HepG2 (cell line): ENCODE measurements around the gene BSG. TPM values are rescaled to one million over a fixed set of nuclear protein-coding genes. Genes with fewer than 3 reads are reported as not detected.
A peak's percentile ranks its signal among the peaks of the same experiment; 100 is the strongest.

Source experiments
- AHR ChIP-seq: IDR thresholded peaks from 2 replicates; pipeline ENCODE4 v1.6.1; 2018; ENCODE audit warnings: missing genetic modification reagents, missing compliant biosample characterization
- CREB1 ChIP-seq, 2 experiments: fragments of 450-650 bp in 1 of 2; IDR thresholded peaks; 2 replicates each; pipeline ENCODE4 v1.6.1; 2016 to 2017; ENCODE audit warnings: control low read depth in 1 of 2, mild to moderate bottlenecking in 1 of 2, missing compliant biosample characterization in 1 of 2, missing genetic modification characterization in 1 of 2
- EEA1 ChIP-seq: sonication (generic); formaldehyde crosslinking; IDR thresholded peaks from 2 replicates; pipeline ENCODE4 v1.5.1; 2020; ENCODE audit warnings: mild to moderate bottlenecking, missing genetic modification reagents, borderline replicate concordance
- FOXO1 ChIP-seq: sonication (generic); formaldehyde crosslinking; IDR thresholded peaks from 2 replicates; pipeline ENCODE4 v1.4.0; 2020; ENCODE audit warnings: missing genetic modification reagents
- JUND ChIP-seq: sonication (generic); formaldehyde crosslinking; IDR thresholded peaks from 2 replicates; pipeline ENCODE4 v1.8.0; 2022; ENCODE audit warnings: mild to moderate bottlenecking, missing genetic modification reagents
- MAFK ChIP-seq, 2 experiments: IDR thresholded peaks in 1 of 2; conservative IDR thresholded peaks in 1 of 2; 2 replicates each; pipeline ENCODE4 v1.6.1; 2011; ENCODE audit warnings: improper control_type of control experiment in 2 of 2, low read length in 2 of 2
- MEIS2 ChIP-seq: sonication (generic); formaldehyde crosslinking; IDR thresholded peaks from 2 replicates; pipeline ENCODE4 v1.9.0; 2021; ENCODE audit warnings: mild to moderate bottlenecking, missing genetic modification reagents
- RCOR2 ChIP-seq: IDR thresholded peaks from 2 replicates; pipeline ENCODE4 v1.6.1; 2016; ENCODE audit warnings: missing biosample characterization, missing genetic modification reagents
- SATB2 ChIP-seq: sonication (generic); formaldehyde crosslinking; IDR thresholded peaks from 2 replicates; pipeline ENCODE4 v1.5.0; 2020; ENCODE audit warnings: missing genetic modification reagents
- SP4 ChIP-seq: sonication (generic); formaldehyde crosslinking; IDR thresholded peaks from 2 replicates; pipeline ENCODE4 v1.8.1; 2023; ENCODE audit warnings: mild to moderate bottlenecking, missing genetic modification reagents
- TBP ChIP-seq: sonication (generic); formaldehyde crosslinking; IDR thresholded peaks from 2 replicates; pipeline ENCODE4 v1.5.0; 2020; ENCODE audit warnings: missing genetic modification reagents
- TCF7 ChIP-seq: sonication (generic); IDR thresholded peaks from 2 replicates; pipeline ENCODE4 v1.6.1; 2016; ENCODE audit warnings: antibody characterized with exemption, low read depth
- ZBTB42 ChIP-seq: sonication (generic); formaldehyde crosslinking; IDR thresholded peaks from 2 replicates; pipeline ENCODE4 v1.5.0; 2020; ENCODE audit warnings: mild to moderate bottlenecking, missing genetic modification reagents
- ZBTB8A ChIP-seq: sonication (generic); formaldehyde crosslinking; IDR thresholded peaks from 2 replicates; pipeline ENCODE4 v1.4.0; 2020; ENCODE audit warnings: mild to moderate bottlenecking, low read depth, missing genetic modification reagents, borderline replicate concordance
- ZFP36L2 ChIP-seq: sonication (generic); formaldehyde crosslinking; IDR thresholded peaks from 2 replicates; pipeline ENCODE4 v1.4.0; 2020; ENCODE audit warnings: missing genetic modification reagents
- ZFX ChIP-seq: sonication (generic); formaldehyde crosslinking; IDR thresholded peaks from 2 replicates; pipeline ENCODE4 v1.4.0; 2020; ENCODE audit warnings: mild to moderate bottlenecking, low read depth, missing genetic modification reagents, moderate library complexity
- ZNF781 ChIP-seq: sonication (generic); formaldehyde crosslinking; IDR thresholded peaks from 2 replicates; pipeline ENCODE4 v1.5.1; 2020; ENCODE audit warnings: borderline replicate concordance, mild to moderate bottlenecking, missing genetic modification reagents; ENCODE audit errors: not compliant biosample characterization
- polyA plus RNA-seq, 8 experiments: library from polyadenylated mRNA; depleted of rRNA in 3 of 8; stranded (reverse) in 7 of 8; unstranded in 1 of 8; fragments of >200 nt; fragmentation: Illumina TruSeq in 4 of 8; extraction: Trizol in 4 of 8; gene quantifications; 2 replicates each; pipeline versions ENCODE4 v1.2.1 to v1.2.3, GENCODE V29; 2011 to 2016; ENCODE audit warnings: low read depth in 4 of 8, missing spikeins in 1 of 8, mixed read lengths in 1 of 8; ENCODE audit not compliant: insufficient read depth in 1 of 8
- total RNA-seq, 5 experiments: library from RNA; depleted of rRNA; stranded (reverse); fragments of >200 nt; fragmentation: Illumina TruSeq; extraction: Trizol; gene quantifications; 2 replicates each; pipeline ENCODE4 v1.2.3, GENCODE V29; 2016; ENCODE audit warnings: low read depth in 1 of 5
- TF ChIP-seq, protein P1 (sequence below): sonication (generic); formaldehyde crosslinking; IDR thresholded peaks from 2 replicates; pipeline ENCODE4 v1.4.0; 2020; ENCODE audit warnings: missing genetic modification reagents
- TF ChIP-seq, protein P2 (sequence below): sonication (generic); formaldehyde crosslinking; IDR thresholded peaks from 2 replicates; pipeline ENCODE4 v1.4.0; 2020; ENCODE audit warnings: mild to moderate bottlenecking, low read depth, missing genetic modification reagents
- TF ChIP-seq, protein P3 (sequence below): IDR thresholded peaks from 2 replicates; pipeline ENCODE4 v1.6.1; 2018; ENCODE audit warnings: missing genetic modification reagents
- TF ChIP-seq, protein P4 (sequence below): sonication (generic); formaldehyde crosslinking; IDR thresholded peaks from 2 replicates; pipeline ENCODE4 v1.8.0; 2022; ENCODE audit warnings: mild to moderate bottlenecking, missing genetic modification reagents, moderate library complexity
- TF ChIP-seq, protein P5 (sequence below), 2 experiments: fragments of 450-650 bp in 1 of 2; sonication (generic) in 1 of 2; formaldehyde crosslinking; IDR thresholded peaks; 2 replicates each; pipeline versions ENCODE4 v1.5.0 to v1.8.0; 2020 to 2022; ENCODE audit warnings: mild to moderate bottlenecking in 1 of 2, missing genetic modification reagents in 1 of 2
- TF ChIP-seq, protein P6 (sequence below): sonication (generic); formaldehyde crosslinking; IDR thresholded peaks from 2 replicates; pipeline ENCODE4 v1.5.0; 2020; ENCODE audit warnings: mild to moderate bottlenecking, missing genetic modification reagents
- TF ChIP-seq, protein P7 (sequence below): sonication (generic); formaldehyde crosslinking; IDR thresholded peaks from 2 replicates; pipeline ENCODE4 v1.8.1; 2023; ENCODE audit warnings: missing genetic modification reagents, mild to moderate bottlenecking, borderline replicate concordance

The BSG gene
- total and polyA plus RNA-seq, 2 of the 13 experiments (the other 11 are each of a cell fraction or from before 2014, with no cell fraction given), result 309 to 754 TPM

DNA sequence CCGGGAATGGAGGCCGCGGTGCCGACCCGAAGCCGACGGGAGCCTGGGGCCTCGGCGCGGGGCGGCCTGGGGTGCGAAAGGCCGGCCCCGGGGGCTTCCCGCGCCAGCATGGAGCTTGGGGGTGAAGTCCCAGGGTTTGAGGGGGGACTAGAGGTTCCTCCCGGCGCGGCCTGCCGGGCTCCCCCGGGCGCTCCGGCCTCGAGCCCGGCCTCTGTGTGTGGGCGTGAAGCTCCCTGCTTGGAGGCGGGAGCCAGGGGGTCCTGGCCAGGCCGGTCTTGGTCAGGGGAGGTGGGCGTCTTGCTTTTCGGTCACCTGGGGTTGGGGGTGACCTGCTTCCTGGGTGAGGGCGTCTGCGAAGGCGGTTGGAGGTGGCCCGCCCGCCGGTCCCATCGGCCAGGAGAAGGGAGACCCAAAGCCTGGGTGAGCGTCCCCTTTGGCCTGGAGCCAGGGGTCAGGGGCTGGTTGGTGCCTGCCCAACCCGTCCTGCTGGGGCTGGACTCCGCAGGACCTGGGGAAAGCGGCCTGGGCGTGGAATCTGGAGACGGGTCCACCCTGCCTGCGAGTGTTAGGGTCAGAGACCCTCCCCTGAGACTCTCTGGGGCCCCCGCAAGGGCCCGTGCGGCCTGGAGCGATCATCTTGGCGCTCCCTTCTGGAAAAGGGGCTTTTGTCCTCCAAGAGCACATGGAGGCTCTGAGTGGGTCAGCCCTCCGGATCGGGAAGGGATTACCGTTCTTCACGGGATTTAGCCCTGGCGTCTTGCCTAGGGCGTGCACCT is 535 bp downstream of the BSG start (continued):
- TF ChIP-seq, protein P1, sequence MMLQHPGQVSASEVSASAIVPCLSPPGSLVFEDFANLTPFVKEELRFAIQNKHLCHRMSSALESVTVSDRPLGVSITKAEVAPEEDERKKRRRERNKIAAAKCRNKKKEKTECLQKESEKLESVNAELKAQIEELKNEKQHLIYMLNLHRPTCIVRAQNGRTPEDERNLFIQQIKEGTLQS (CRISPR knock-in tag), result no peak
- TF ChIP-seq ZNF781 (CRISPR knock-in tag), result no peak
- TF ChIP-seq ZBTB8A, result no peak
- TF ChIP-seq MAFK (conservative IDR thresholded peaks at IDR 0.05 in 1 of 2, IDR thresholded peaks at IDR 0.05 in 1 of 2; ENCODE audit: low read length in 2 of 2), result no peak
- TF ChIP-seq CREB1 (IDR thresholded peaks at IDR 0.05), result no peak
- TF ChIP-seq CREB1 (CRISPR knock-in tag; IDR thresholded peaks at IDR 0.05), result no peak
- TF ChIP-seq JUND, result no peak
- TF ChIP-seq FOXO1, result 0 out of 2 replicates have a peak, but pooled peaks have one; percentile 16
- TF ChIP-seq TCF7, result no peak
- TF ChIP-seq EEA1 (CRISPR knock-in tag), result peak; percentile 93
- no peak for TF ChIP-seq ZBTB42 (CRISPR knock-in tag)
- TF ChIP-seq MEIS2 (CRISPR knock-in tag), result no peak
- no peak for TF ChIP-seq SP4 (CRISPR knock-in tag)
- TF ChIP-seq, protein P2, sequence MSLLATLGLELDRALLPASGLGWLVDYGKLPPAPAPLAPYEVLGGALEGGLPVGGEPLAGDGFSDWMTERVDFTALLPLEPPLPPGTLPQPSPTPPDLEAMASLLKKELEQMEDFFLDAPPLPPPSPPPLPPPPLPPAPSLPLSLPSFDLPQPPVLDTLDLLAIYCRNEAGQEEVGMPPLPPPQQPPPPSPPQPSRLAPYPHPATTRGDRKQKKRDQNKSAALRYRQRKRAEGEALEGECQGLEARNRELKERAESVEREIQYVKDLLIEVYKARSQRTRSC (CRISPR knock-in tag), result no peak; the same call in 1 of the 2 replicates
- TF ChIP-seq, protein P3, sequence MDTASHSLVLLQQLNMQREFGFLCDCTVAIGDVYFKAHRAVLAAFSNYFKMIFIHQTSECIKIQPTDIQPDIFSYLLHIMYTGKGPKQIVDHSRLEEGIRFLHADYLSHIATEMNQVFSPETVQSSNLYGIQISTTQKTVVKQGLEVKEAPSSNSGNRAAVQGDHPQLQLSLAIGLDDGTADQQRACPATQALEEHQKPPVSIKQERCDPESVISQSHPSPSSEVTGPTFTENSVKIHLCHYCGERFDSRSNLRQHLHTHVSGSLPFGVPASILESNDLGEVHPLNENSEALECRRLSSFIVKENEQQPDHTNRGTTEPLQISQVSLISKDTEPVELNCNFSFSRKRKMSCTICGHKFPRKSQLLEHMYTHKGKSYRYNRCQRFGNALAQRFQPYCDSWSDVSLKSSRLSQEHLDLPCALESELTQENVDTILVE (CRISPR knock-in tag), result no peak
- TF ChIP-seq, protein P4, sequence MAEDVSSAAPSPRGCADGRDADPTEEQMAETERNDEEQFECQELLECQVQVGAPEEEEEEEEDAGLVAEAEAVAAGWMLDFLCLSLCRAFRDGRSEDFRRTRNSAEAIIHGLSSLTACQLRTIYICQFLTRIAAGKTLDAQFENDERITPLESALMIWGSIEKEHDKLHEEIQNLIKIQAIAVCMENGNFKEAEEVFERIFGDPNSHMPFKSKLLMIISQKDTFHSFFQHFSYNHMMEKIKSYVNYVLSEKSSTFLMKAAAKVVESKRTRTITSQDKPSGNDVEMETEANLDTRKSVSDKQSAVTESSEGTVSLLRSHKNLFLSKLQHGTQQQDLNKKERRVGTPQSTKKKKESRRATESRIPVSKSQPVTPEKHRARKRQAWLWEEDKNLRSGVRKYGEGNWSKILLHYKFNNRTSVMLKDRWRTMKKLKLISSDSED (CRISPR knock-in tag), result no peak
- TF ChIP-seq TBP (CRISPR knock-in tag), result no peak
- no peak for TF ChIP-seq ZFP36L2 (CRISPR knock-in tag)
- TF ChIP-seq, protein P5, sequence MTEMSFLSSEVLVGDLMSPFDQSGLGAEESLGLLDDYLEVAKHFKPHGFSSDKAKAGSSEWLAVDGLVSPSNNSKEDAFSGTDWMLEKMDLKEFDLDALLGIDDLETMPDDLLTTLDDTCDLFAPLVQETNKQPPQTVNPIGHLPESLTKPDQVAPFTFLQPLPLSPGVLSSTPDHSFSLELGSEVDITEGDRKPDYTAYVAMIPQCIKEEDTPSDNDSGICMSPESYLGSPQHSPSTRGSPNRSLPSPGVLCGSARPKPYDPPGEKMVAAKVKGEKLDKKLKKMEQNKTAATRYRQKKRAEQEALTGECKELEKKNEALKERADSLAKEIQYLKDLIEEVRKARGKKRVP (CRISPR knock-in tag; IDR thresholded peaks at IDR 0.05), result no peak
- TF ChIP-seq, protein P6, sequence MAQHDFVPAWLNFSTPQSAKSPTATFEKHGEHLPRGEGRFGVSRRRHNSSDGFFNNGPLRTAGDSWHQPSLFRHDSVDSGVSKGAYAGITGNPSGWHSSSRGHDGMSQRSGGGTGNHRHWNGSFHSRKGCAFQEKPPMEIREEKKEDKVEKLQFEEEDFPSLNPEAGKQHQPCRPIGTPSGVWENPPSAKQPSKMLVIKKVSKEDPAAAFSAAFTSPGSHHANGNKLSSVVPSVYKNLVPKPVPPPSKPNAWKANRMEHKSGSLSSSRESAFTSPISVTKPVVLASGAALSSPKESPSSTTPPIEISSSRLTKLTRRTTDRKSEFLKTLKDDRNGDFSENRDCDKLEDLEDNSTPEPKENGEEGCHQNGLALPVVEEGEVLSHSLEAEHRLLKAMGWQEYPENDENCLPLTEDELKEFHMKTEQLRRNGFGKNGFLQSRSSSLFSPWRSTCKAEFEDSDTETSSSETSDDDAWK (CRISPR knock-in tag), result no peak
- TF ChIP-seq AHR (CRISPR knock-in tag), result 0 out of 2 replicates have a peak, but pooled peaks have one; percentile 7
- no peak for TF ChIP-seq RCOR2 (CRISPR knock-in tag)
- TF ChIP-seq ZFX (CRISPR knock-in tag), result peak; percentile 41; the same call in 1 of the 2 replicates
- no peak for TF ChIP-seq SATB2 (CRISPR knock-in tag)
- TF ChIP-seq, protein P7, sequence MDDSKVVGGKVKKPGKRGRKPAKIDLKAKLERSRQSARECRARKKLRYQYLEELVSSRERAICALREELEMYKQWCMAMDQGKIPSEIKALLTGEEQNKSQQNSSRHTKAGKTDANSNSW (CRISPR knock-in tag), result 0 out of 2 replicates have a peak, but pooled peaks have one; percentile 20
